Stimulated activated naive B cell treated with anti-CD40 and anti-IgM and Interleukin-4, amounts not matched to agents 10 μg/mL and 1 μg/mL and 100 μg/mL, for 72 hours (primary cell): ENCODE data around the gene CDRT4.
"Not testable (repeated sequence)": the region's sequence is repeated elsewhere in the genome, so short reads cannot be mapped to it uniquely, and the experiment has no call there.

Experiments used
- ATAC-seq, 2 donors: fragments of 150-1000 bp; cut with Tn5 transposase; replicated peaks; 2 replicates each; pipeline ENCODE4 v1.10.0; 2021; ENCODE audit warnings: moderate library complexity in 1 of 2
- DNase-seq: peaks from one replicate; pipeline ENCODE4 v3.0.0; 2021
- H3K27ac Mint-ChIP-seq: one replicate; pipeline ENCODE4 v1.8.0; 2022; ENCODE audit warnings: mild to moderate bottlenecking, mixed read lengths
- H3K27me3 Mint-ChIP-seq, 2 donors: one replicate each; pipeline ENCODE4 v1.8.0; 2022; ENCODE audit warnings: mixed read lengths in 2 of 2
- H3K36me3 Mint-ChIP-seq, 2 donors: one replicate each; pipeline ENCODE4 v1.8.0; 2022; ENCODE audit warnings: mixed read lengths in 2 of 2, mild to moderate bottlenecking in 1 of 2
- H3K4me1 Mint-ChIP-seq, 2 donors: one replicate each; pipeline ENCODE4 v1.8.0; 2022; ENCODE audit warnings: mixed read lengths in 2 of 2, mild to moderate bottlenecking in 1 of 2
- H3K4me3 Mint-ChIP-seq, 2 donors: one replicate each; pipeline ENCODE4 v1.8.0; 2022; ENCODE audit warnings: mild to moderate bottlenecking in 2 of 2, mixed read lengths in 2 of 2, moderate library complexity in 1 of 2
- H3K9me3 Mint-ChIP-seq, 2 donors: one replicate each; pipeline ENCODE4 v1.8.0; 2022; ENCODE audit warnings: mixed read lengths in 2 of 2, mild to moderate bottlenecking in 1 of 2

Gene CDRT4

GRCh38 chr17:15467592-15467991 is at the start of gene CDRT4:
CDRT4 (minus strand) TSS chr17:15467621; CDS start chr17:15440238, 27,383 bp downstream.
- ATAC-seq (no peak), DNase-seq (no peak)
- Mint-ChIP-seq H3K4me3 (no peak within 1 kb of the TSS), H3K9me3 (peaks cover 1 to 3% of the 10 kb centered on the region in 2 donors), H3K27ac (no peak within 1 kb of the TSS), H3K36me3 (peaks cover 3 to 8% of the 10 kb centered on the region in 2 donors), H3K27me3 (no peaks in the 10 kb centered on the region), H3K4me1 (no peaks in the 10 kb centered on the region)

- Mint-ChIP-seq H3K4me3 (no peak overlapping the region), H3K9me3 (no peaks in the 10 kb centered on the region), H3K27ac (no peak overlapping the region), H3K27me3 (no peaks in the 10 kb centered on the region), H3K36me3 (peaks cover 20 to 34% of the 10 kb centered on the region in 2 donors), H3K4me1 (peaks cover 0 to 4% of the 10 kb centered on the region in 2 donors)
- ATAC-seq, result no peak
- DNase-seq, result no peak
Measured at GRCh38 chr17:15516150-15516549, 48.7 kb upstream of the CDRT4 start.

- Mint-ChIP-seq H3K9me3 (no peaks in the 10 kb centered on the region), H3K27ac (no peak overlapping the region), H3K27me3 (no peaks in the 10 kb centered on the region), H3K36me3 (peaks cover 25 to 41% of the 10 kb centered on the region in 2 donors), H3K4me3 (no peak overlapping the region), H3K4me1 (peaks cover 2 to 6% of the 10 kb centered on the region in 2 donors)
- DNase-seq, result no peak
- no peak for ATAC-seq
Measured at GRCh38 chr17:15514469-15514868, 47.0 kb upstream of the CDRT4 start.

GRCh38 chr17:15513856-15514459 is 46.5 kb upstream of the CDRT4 start:
- Mint-ChIP-seq H3K4me1 (peaks cover 2 to 6% of the 10 kb centered on the region in 2 donors), H3K27ac (no peak overlapping the region), H3K9me3 (no peaks in the 10 kb centered on the region), H3K4me3 (no peak overlapping the region), H3K36me3 (peaks cover 25 to 42% of the 10 kb centered on the region in 2 donors), H3K27me3 (no peaks in the 10 kb centered on the region)
- ATAC-seq (no peak), DNase-seq (no peak)

- peaks cover 27 to 44% of the 10 kb centered on the region in 2 donors for H3K36me3 Mint-ChIP-seq
- H3K27ac Mint-ChIP-seq, result no peak overlapping the region
Measured at GRCh38 chr17:15513058-15513791, 45.8 kb upstream of the CDRT4 start.

GRCh38 chr17:15512071-15512709 is 44.8 kb upstream of the CDRT4 start:
- H3K36me3 Mint-ChIP-seq, result peaks cover 29 to 45% of the 10 kb centered on the region in 2 donors
- H3K4me3 Mint-ChIP-seq, result no peak overlapping the region
- DNase-seq (no peak), ATAC-seq (no peak)
- H3K27me3 Mint-ChIP-seq, result no peaks in the 10 kb centered on the region
- H3K27ac Mint-ChIP-seq, result no peak overlapping the region
- H3K4me1 Mint-ChIP-seq, result peaks cover 2 to 6% of the 10 kb centered on the region in 2 donors
- H3K9me3 Mint-ChIP-seq, result no peaks in the 10 kb centered on the region

More at GRCh38 chr17:15513058-15513791, 45.8 kb upstream of the CDRT4 start:
- Mint-ChIP-seq H3K27me3 (no peaks in the 10 kb centered on the region), H3K4me1 (peaks cover 2 to 6% of the 10 kb centered on the region in 2 donors), H3K9me3 (no peaks in the 10 kb centered on the region), H3K4me3 (no peak overlapping the region)
- DNase-seq (no peak), ATAC-seq (no peak)

GRCh38 chr17:15511142-15511541 is 43.7 kb upstream of the CDRT4 start:
- peaks cover 31 to 48% of the 10 kb centered on the region in 2 donors for H3K36me3 Mint-ChIP-seq
- H3K27me3 Mint-ChIP-seq, result no peaks in the 10 kb centered on the region
- peaks cover 2 to 6% of the 10 kb centered on the region in 2 donors for H3K4me1 Mint-ChIP-seq
- H3K27ac Mint-ChIP-seq, result no peak overlapping the region
- H3K9me3 Mint-ChIP-seq, result no peaks in the 10 kb centered on the region
- H3K4me3 Mint-ChIP-seq, result no peak overlapping the region
- DNase-seq, result no peak
- peak; percentile 66 to 71 for ATAC-seq

GRCh38 chr17:15510361-15510760 is 42.9 kb upstream of the CDRT4 start:
- no peak overlapping the region for H3K27ac Mint-ChIP-seq
- no peaks in the 10 kb centered on the region for H3K9me3 Mint-ChIP-seq
- no peaks in the 10 kb centered on the region for H3K27me3 Mint-ChIP-seq
- H3K36me3 Mint-ChIP-seq, result peaks cover 25 to 40% of the 10 kb centered on the region in 2 donors
- H3K4me1 Mint-ChIP-seq, result peaks cover 2 to 6% of the 10 kb centered on the region in 2 donors
- ATAC-seq (no peak), DNase-seq (no peak)
- no peak overlapping the region for H3K4me3 Mint-ChIP-seq

- H3K4me3 Mint-ChIP-seq, result no peak overlapping the region
- no peak overlapping the region for H3K27ac Mint-ChIP-seq
- ATAC-seq, result no peak
- no peak for DNase-seq
- peaks cover 2 to 10% of the 10 kb centered on the region in 2 donors for H3K4me1 Mint-ChIP-seq
- H3K9me3 Mint-ChIP-seq, result no peaks in the 10 kb centered on the region
- peaks cover 18 to 37% of the 10 kb centered on the region in 2 donors for H3K36me3 Mint-ChIP-seq
- no peaks in the 10 kb centered on the region for H3K27me3 Mint-ChIP-seq
Measured at GRCh38 chr17:15509095-15509494, 41.7 kb upstream of the CDRT4 start.

GRCh38 chr17:15508466-15508865 is 41.0 kb upstream of the CDRT4 start:
- Mint-ChIP-seq H3K9me3 (no peaks in the 10 kb centered on the region), H3K4me1 (peaks cover 6 to 16% of the 10 kb centered on the region in 2 donors), H3K36me3 (peaks cover 16 to 38% of the 10 kb centered on the region in 2 donors), H3K27ac (peak overlapping the region; percentile 60), H3K27me3 (no peaks in the 10 kb centered on the region), H3K4me3 (no peak overlapping the region)
- DNase-seq (no peak), ATAC-seq (no peak)

GRCh38 chr17:15507896-15508295 is 40.5 kb upstream of the CDRT4 start:
- Mint-ChIP-seq H3K36me3 (peaks cover 16 to 38% of the 10 kb centered on the region in 2 donors), H3K9me3 (no peaks in the 10 kb centered on the region), H3K4me1 (peaks cover 9 to 22% of the 10 kb centered on the region in 2 donors), H3K27ac (no peak overlapping the region), H3K4me3 (no peak overlapping the region), H3K27me3 (no peaks in the 10 kb centered on the region)
- DNase-seq, result no peak
- no peak for ATAC-seq

- ATAC-seq, result no peak
- peaks cover 14 to 29% of the 10 kb centered on the region in 2 donors for H3K4me1 Mint-ChIP-seq
- no peak for DNase-seq
- no peaks in the 10 kb centered on the region for H3K27me3 Mint-ChIP-seq
- peaks cover 18 to 40% of the 10 kb centered on the region in 2 donors for H3K36me3 Mint-ChIP-seq
- H3K9me3 Mint-ChIP-seq, result no peaks in the 10 kb centered on the region
- no peak overlapping the region for H3K27ac Mint-ChIP-seq
- no peak overlapping the region for H3K4me3 Mint-ChIP-seq
Measured at GRCh38 chr17:15507001-15507400, 39.6 kb upstream of the CDRT4 start.

- not testable (repeated sequence) for H3K4me3 Mint-ChIP-seq, H3K27me3 Mint-ChIP-seq, H3K27ac Mint-ChIP-seq, DNase-seq, H3K9me3 Mint-ChIP-seq, ATAC-seq
- Mint-ChIP-seq H3K4me1 (peaks cover 12 to 23% of the 10 kb centered on the region in 2 donors), H3K36me3 (peaks cover 21 to 46% of the 10 kb centered on the region in 2 donors)
Measured at GRCh38 chr17:15505708-15506107, 38.3 kb upstream of the CDRT4 start.

- Mint-ChIP-seq H3K27me3 (no peaks in the 10 kb centered on the region), H3K4me3 (no peak overlapping the region), H3K36me3 (peaks cover 20 to 45% of the 10 kb centered on the region in 2 donors), H3K9me3 (no peaks in the 10 kb centered on the region), H3K27ac (no peak overlapping the region), H3K4me1 (peaks cover 12 to 23% of the 10 kb centered on the region in 2 donors)
- ATAC-seq (no peak), DNase-seq (no peak)
Measured at GRCh38 chr17:15503731-15504130, 36.3 kb upstream of the CDRT4 start.
